ENCODE data around the gene CUL7.

- TF ChIP-seq CTCF (IDR thresholded peaks at IDR 0.05; ENCODE audit: insufficient read depth, low read length): no peak
- no peak for TF ChIP-seq POLR2AphosphoS5 (IDR thresholded peaks at IDR 0.05; ENCODE audit: low read depth)
- TF ChIP-seq GABPA (IDR thresholded peaks at IDR 0.05; ENCODE audit: low read depth): no peak
- no peak for TF ChIP-seq REST (IDR thresholded peaks at IDR 0.05; ENCODE audit: insufficient replicate concordance, low read depth)
- no peak for TF ChIP-seq SPI1 (IDR thresholded peaks at IDR 0.05; ENCODE audit: borderline replicate concordance, low read depth)
These were observed 18.0 kb downstream of the CUL7 start for GRCh38 chr6:43035495-43036194.

All from HL-60 (cell line).